SK-N-SH (cell line): ENCODE results near the gene PTPN5.

Source experiments
- CTCF ChIP-seq: fragments of 200-600 bp; sonication (generic); IDR thresholded peaks from 2 replicates; pipeline ENCODE4 v1.6.1; 2017; ENCODE audit warnings: antibody characterized with exemption, mild to moderate bottlenecking, moderate library complexity
- MXI1 ChIP-seq: IDR thresholded peaks from 2 replicates; pipeline ENCODE4 v1.6.1; 2012; ENCODE audit warnings: mild to moderate bottlenecking, low read depth, low read length, improper control_type of control experiment
- POLR2AphosphoS5 ChIP-seq: IDR thresholded peaks from 2 replicates; pipeline ENCODE4 v1.6.1; 2012; ENCODE audit warnings: low read depth, low read length
- RCOR1 ChIP-seq: fragments of 150-350 bp; IDR thresholded peaks from 2 replicates; pipeline ENCODE4 v1.6.1; 2017; ENCODE audit warnings: antibody characterized with exemption, low read length
- REST ChIP-seq: IDR thresholded peaks from 2 replicates; pipeline ENCODE4 v1.6.1; 2012; ENCODE audit warnings: mild to moderate bottlenecking, low read depth, low read length, moderate library complexity
- RXRA ChIP-seq: IDR thresholded peaks from 2 replicates; pipeline ENCODE4 v1.4.0; 2012; ENCODE audit warnings: low read depth, mild to moderate bottlenecking, borderline replicate concordance
- TAF1 ChIP-seq: IDR thresholded peaks from 2 replicates; pipeline ENCODE4 v1.6.1; 2012; ENCODE audit warnings: low read depth, mild to moderate bottlenecking, low read length, moderate library complexity, borderline replicate concordance
- USF2 ChIP-seq: fragments of 150-350 bp; IDR thresholded peaks from 2 replicates; pipeline ENCODE4 v1.6.1; 2017; ENCODE audit warnings: antibody characterized with exemption, low read length, low read depth, borderline replicate concordance

- no peak for TF ChIP-seq MXI1
- TF ChIP-seq CTCF: no peak
- TF ChIP-seq RXRA: no peak
- no peak for TF ChIP-seq RCOR1
- no peak for TF ChIP-seq TAF1
- no peak for TF ChIP-seq REST
- no peak for TF ChIP-seq USF2
- no peak for TF ChIP-seq POLR2AphosphoS5
These were observed 89.9 kb downstream of the PTPN5 start for GRCh38 chr11:18701614-18702216.
